HG03439 (cell line): ENCODE results near the gene GRK1.

Experiments used
- ATAC-seq: cut with Tn5 transposase; IDR thresholded peaks from one replicate; pipeline ENCODE4 v1.9.1; 2021; ENCODE audit warnings: mild to moderate bottlenecking, moderate library complexity; ENCODE audit not compliant: unreplicated experiment

The GRK1 gene

DNA sequence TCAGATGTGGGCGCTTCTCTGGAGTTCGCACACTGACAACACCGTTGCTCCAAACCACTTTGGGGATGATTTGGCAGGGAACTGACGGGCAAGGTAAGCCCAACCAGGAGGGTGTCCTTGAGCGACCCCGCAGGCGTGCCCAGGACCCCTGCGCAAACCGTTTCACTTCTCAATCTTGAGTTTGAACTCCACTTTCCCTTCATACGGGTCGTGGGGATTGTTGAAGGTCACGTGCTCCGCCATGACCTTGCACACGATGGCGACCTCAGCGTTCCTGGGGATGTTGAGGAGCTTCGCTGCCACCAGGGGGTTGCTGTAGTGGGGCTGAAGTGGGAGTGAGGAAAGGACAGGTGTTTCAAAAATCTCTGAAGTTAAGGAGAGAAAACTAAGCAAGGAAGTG is 17.8 kb upstream of the GRK1 start:
- no peak for ATAC-seq

GRCh38 chr13:113650275-113650674 is 16.7 kb upstream of the GRK1 start:
- ATAC-seq: no peak

DNA sequence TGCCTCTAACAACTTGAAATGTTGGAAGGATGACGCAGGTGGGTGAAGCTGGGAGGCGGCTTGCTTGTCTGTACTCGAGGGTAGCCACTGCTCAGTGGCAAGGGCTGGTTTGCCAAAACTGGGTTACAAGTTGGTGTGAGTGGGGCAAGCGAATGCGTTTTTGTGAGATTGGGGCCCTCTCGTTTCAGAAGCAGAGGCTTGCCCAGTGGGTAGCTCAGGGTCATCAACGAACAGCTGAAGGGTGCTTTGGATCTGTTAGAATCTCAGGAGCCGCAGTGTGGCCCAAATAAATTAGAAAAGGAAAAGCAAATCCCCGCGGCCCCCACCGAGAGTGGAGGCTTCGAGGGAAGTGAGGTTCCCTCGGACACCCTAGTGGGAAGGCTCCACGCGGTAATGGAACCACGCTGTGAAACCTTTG is 16.3 kb upstream of the GRK1 start:
- no peak for ATAC-seq

DNA sequence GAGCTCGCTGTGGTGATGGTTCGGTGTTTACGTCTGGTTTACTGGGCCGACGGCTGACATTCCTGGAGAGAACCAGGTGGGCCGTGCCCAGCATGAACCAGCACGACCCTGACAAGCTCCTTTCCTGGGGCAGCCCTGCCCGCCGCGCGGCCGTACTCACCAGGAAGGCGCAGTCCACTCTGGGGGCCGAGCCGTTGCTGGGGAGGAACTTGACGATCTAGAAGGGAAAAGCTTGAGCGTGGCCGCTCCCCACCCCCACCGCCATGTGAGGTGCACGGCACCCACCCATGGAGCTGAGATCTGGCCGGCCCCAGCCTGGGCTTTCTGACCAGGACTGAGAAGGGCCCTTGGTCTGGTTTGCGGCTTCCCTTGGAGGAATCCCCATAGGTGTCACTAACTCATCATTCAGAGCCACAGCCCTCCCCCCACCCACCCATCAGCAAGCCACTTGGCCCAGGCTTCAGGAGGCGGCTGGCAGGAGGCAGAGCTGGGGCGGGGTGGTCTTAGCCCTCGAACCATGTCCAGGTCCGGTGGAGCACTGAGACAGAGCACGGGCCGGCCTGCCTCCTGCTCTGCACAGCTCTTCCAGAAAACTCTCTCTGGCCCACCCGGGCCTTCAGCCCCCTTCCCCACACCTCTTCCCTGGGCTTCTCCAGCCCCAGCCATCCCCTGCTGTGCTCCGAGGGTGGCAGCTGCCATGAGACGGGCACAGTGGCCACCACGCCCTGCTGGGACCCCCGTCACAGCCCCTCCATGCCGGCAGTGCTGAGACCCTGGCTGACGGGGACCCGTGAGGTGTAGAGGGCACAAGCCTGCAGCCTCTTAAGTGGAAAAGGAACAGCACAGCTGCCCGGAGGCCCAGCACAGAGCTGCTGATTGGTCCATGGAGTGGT is 15.3 kb upstream of the GRK1 start:
- no peak for ATAC-seq

DNA sequence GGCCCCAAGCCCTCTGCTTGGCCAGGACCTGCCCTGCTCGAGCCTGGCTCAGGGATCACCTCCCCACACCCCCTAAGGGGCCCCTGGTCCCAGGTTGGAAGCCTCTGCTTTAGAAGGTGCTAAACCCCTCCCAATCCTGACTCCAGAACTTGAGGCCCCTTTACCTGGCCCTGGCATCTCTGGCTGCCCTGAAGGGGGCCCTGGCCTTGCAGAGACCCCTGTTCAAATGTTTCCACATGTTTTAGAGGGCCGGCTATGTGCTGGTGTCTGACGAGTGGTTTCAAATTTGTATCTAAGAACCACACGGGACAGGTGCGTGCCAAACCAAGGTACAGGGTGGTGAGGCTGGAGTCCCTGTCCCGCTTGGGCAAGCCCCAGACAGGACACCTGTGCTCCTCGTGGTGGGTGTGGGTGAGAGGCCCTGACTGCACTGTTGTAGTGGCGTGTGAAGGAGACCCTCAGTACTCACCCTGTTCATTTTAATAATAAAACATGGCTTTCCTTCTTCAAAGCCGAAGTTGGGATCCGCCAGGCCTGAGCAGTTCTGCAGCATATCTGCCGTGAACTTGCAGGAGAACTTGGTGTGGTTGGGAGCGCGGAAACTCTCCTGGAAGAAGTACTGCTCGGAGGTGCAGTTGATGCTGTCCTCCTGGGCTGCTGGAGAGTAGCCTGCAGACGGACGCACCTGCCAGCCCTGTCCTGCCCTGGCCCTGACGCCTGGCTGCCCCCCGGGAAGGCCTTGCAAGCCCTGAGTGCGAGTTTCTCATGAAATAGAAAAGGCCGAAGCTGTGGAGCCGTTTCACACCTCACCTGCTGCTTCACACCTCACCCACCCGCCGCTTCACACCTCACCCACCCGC is 14.4 kb upstream of the GRK1 start:
- ATAC-seq: no peak

- no peak for ATAC-seq
Measured at GRCh38 chr13:113653264-113654174, 13.5 kb upstream of the GRK1 start.

DNA sequence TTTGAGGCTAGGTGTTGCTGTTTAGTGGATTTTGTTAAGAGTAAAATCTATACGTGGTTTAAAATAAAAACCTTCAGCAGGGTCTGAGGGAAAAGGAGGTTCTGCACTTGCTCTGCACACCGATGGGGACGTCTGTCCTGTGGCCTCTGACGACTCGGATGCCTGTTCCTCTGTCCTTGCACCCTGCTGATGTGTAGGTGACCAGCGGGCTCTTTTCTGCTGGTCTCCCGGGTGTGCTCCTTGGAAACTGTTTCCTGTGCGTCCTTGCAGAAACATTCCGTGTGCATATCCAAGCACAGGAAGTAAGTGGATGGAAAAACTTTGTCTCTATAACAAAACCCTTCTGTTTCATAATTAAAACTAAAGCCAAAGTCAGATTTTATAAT is 12.9 kb upstream of the GRK1 start:
- ATAC-seq: no peak

DNA sequence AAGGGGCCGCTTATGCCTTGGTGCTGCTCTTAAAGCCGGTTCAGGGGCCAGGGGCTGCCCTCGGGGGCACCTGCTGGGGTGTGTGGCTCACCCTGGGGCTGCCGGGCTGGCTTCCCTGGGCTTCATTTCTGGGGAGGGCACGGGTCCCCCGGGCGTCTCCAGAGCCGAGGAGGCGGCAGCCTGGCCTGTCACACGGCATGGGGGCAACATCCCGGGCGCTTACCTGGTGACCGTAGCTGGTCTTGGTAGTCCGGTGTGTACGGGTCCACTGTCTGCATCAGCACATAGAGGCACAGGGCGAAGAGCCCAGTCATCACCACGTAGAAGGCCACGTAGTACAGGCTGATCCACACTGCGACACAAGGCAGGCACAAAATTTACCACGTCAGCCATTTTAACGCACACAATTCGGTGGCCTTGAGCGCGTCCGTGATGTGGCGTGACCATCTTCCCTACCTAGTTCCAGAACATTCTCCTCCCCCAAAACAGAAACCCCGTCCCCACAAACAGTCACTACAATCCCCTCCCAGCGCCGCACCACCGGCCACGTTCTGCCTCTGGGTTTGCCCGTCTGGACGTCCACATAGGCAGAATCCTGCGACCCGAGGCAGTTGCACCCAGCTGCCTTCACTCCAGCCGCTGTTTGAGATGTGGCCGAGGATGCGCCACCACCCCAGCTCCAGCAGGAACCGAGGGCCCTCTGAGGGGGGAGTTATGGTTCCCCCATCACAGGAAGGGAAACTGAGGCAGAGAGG is 12.3 kb upstream of the GRK1 start:
- ATAC-seq: no peak

DNA sequence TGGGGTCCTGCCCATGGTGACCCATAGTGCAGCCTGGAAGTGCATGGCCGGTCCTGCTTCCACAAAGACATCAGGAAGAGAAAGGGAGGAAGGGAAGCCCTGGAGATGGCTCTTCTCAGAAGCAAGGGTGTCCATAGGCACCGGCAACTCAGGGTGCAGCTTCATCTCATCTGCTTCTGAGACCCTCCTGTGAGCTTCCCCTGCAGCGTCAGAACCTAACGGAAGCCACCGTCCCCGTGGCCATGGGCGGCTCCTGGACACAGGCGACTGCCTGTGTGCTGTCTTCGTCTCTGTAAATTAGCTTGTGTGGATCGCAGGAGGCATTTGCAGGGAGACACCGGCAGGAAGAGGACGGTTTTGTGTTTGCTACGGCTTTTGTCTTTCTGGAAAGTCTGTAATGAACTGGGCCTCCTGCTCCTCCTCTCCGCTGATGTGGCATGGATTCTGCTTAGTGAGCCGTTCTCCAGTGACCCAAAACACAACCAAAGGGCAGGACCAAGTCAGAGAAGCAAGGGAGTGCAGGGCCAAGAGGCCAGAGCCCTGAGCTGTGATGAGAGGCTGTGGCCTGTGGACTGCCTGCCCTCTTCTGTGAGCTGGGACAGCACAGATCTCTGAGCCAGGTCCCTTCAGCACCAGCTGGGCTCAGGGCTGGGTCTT is 11.5 kb upstream of the GRK1 start:
- no peak for ATAC-seq

DNA sequence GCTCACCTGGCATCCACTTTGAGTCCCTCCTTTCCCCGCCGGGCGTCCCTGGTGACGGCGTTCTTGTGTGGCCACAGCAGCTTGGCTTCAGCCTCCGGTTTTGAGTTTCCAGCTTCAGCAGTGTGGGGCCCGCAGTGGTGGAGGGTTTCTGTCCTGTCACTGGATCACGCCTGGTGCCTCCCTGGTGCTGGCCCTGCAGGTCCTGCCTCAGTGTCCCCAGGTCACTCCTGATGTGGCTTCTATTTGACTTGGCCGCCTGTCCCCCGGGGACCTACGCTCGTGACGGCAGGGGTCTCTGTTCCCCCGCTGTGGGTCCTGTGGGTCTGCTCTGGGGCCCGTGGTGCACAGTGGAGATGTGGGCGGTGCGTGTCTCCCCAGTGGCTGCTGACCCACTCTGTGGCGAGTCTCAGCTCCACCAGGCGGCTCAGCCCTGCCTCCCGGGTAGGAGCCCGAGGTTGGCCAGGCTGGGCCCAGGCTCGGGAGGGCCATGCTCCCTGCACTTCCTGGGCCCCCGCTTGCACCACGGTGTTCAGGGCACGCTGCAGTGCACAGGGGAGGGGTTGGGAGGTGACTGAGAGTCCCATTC is 10.9 kb upstream of the GRK1 start:
- no peak for ATAC-seq

DNA sequence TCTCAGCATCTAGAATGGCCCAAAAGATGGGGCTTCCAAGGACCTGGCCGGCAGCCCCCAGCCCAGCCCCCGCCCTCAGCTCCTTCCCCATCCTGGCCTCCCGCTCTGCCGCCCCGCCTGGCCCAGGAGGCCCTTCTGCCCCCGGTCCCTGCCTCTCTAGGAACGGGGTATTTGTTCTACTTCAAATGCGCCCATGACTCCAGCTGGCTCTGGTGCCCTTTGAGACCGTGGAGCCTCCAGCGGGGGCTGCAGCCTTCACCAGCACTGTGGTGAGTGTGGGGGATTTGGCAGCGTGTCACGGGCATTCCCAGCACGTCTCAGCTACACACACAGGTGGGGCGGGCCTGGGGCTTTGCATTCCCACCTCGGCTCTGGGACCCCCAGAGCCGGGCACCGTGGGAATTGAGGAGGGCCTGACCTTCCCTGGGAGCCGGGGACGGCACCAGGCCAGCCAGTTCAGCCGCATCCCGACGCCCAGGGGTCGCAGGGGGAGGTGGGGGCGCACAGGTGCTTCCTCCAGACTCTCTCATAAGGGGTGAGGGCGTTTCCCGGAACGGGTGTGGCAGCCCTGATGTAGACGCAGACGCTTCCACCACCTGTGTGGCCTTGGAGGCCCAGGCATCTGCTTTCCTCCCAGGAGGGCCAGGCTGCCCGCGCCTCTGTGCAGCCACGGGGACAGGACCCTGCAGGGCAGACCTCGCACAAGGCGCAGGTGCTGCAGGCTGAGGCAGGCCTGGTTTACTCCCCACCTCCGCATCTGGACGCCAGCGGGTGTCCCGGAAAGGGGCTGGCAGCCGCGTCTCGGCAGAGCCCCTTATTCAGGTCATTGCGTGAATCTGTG is 10.0 kb upstream of the GRK1 start:
- ATAC-seq: no peak

GRCh38 chr13:113657851-113658741 is 8.9 kb upstream of the GRK1 start, which contains the start of gene ATP4B:
Gene ATP4B (minus strand): TSS chr13:113658198. CDS start chr13:113658144, 54 bp downstream.
- ATAC-seq: no peak

GRCh38 chr13:113658836-113659235 is 8.2 kb upstream of the GRK1 start:
- ATAC-seq: no peak

- ATAC-seq: no peak
Measured at GRCh38 chr13:113659337-113659736, 7.7 kb upstream of the GRK1 start.

- ATAC-seq: no peak
Measured at GRCh38 chr13:113660066-113660465, 7.0 kb upstream of the GRK1 start.

GRCh38 chr13:113661509-113661908 is 5.5 kb upstream of the GRK1 start:
- no peak for ATAC-seq

DNA sequence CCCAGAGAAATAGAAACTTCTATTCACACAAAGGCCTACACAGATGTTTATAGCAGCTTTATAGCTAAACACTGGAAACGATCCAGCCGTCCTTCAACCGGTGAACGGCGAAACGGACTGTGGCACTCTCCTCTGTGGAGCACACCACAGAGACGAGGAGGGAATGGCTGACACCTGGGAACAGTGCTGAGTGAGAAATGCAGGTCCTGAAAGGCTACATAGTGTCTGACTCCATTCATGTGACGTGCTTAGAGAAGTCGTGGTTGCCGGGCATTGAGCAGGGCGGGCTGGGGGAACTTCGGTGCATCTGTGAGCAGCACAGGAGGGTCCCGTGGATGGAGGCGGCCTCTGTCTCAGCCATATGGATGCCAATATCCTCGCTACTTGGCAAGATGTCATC is 3.1 kb upstream of the GRK1 start:
- ATAC-seq: no peak
